ENCODE measurements around the gene PPM1D.
A peak's percentile ranks its signal among the peaks of the same experiment; 100 is the strongest.

PPM1D gene

DNA sequence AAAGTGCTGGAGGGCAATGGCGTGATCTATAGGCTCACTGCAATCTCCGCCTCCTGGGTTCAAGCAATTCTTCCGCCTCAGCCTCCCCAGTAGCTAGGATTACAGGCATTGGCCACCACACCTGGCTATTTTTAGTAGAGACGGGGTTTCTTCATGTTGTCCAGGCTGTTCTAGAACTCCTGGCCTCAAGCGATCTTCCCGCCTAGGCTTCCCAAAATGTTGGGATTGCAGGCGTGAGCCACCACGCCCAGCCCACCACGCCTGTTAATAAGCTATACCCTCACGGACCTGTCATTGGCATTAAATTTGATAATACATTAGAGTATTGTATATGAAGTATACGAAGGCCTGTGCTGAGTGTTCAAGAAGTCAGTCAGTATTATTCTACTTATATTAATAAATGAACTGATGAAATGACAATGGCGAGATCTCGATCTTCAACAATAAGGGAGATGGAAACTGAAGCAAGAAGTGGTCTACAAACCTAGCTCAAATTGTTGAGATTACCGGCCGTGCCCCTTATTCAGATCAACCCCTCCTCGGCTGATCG is 76.8 kb downstream of the PPM1D start:
- DNase-seq, result no peak

DNA sequence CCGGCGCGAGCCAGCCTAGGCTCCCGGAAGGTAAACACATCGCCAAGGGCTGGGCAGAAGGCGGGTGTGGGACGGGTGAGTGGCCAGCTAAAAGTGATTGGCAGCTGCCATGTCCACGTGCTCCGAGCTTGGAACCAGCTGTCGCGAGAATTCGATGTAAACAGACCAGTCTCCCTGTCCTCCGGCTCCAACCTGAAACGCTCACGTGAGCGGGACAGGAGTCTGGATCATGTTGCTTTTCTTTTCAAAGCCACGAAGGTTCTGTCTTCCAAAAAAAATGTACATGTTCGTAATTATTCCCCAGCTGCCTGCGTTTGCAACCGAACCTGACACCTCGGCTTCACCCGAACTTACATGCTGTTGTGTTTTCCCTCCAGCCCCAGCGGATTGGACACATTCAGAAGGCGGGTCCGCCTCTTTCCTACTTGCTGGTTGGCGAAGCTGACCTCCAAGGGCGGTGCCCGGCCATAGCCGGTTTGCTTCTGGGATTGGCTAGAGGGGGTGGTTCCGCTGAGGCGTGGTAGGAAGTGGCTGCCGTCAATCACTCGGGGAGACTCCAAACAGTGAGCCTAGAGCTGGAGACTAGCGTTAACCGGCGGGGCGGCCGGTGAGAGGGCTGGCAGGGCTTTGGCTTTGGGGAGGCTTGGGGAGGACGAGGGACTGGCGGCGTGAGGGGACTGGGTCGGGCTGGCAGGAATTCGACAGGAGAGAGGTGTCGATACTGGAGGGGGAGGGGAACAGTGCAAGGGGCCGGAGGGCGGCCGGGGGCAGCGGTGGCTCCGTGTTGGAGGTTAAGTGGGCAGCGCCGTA is 77.5 kb downstream of the PPM1D start, which contains the start of gene BCAS3:
Gene BCAS3, plus strand, starts transcription at position 544 of the 810 bp plus-strand sequence.
- DNase-seq, result peak; percentile 96

DNA sequence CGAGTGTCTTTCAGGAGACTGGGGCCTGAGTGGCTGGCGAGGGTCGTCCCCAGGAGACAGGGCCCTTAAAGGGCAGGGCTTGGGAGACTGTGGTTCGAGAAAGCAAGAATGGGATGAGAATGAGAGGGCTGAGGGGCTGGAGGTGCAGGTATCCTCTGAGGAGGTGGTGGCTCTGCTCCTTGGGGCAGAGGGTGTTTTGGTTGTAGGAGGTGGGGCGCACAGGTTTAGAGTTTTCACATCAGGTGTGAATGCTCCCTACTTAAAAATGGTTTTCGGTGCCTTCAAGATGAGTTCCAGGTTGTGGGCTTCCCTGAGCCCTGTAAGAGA is 78.1 kb downstream of the PPM1D start:
- no peak for DNase-seq

DNA sequence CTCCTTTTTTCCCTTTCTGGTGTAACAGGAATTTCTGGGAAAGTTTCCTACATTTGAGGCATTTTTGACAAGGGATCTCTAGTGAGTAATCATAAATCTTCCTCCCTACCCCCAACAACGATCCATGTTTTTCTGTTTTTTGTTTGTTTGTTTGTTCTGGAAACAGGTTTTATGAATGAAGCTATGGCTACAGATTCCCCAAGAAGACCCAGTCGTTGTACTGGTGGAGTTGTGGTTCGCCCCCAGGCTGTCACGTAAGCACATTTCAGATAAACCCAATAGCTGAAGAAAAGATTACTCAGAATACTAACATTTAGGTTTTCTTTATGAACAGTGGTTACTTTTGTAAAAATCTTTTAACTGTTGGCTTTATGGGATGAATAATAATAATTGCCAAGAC is 79.3 kb downstream of the PPM1D start:
- DNase-seq, result no peak

DNA sequence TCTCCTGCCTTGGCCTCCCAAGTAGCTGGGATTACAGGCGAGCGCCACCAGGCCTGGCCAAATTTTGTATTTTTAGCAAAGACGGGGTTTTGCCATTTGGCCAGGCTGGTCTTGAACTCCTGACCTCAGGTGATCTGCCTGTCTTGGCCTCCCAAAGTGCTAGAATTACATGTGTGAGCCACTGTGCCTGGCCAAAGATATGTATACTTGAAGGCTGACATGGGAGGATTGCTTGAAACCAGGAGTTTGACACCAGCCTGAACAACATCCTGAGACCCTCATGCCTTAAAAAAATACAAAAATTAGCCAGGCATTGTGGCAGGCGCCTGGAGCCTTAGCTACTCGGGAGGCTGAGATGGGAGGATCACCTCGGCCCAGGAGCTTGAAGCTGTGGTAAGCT is 80.8 kb downstream of the PPM1D start:
- no peak for DNase-seq

DNA sequence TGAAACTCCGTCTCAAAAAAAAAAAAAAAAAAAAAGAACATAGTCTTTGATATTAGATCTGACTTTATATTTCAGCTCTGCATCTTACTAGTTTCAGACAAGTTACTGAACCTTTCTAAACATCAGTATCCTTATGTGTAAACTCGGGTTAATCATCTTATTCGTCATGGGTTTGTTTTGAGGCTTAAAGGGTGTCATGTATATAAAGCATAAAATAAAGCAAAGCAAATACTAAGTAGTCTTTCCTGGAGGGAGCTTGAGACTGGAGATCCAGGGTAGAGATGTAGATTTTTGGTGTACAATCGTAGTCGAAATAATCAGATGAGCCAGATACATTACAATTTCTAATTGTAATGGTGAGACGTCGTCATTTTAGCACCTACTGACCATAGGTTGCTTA is 85.4 kb downstream of the PPM1D start:
- DNase-seq, result no peak

DNA sequence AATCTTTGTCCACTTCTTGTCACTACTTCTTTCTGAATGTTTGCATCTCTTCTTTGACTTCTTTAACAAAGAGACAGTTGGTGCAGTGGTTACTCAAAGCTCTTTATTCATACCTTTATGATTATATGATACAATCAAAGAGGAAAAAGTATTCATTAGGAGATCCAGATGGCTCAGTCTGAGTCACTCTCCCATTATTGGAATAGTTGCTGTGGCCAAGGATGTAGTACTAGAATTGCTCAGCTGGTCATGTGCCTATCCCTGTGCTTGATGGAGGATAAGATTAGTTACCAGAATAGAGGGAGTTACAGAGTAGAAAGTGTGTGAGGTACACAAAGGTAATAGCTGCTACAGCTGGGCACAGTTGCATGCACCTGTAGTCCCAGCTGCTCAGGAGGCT is 96.0 kb downstream of the PPM1D start:
- DNase-seq, result no peak

DNA sequence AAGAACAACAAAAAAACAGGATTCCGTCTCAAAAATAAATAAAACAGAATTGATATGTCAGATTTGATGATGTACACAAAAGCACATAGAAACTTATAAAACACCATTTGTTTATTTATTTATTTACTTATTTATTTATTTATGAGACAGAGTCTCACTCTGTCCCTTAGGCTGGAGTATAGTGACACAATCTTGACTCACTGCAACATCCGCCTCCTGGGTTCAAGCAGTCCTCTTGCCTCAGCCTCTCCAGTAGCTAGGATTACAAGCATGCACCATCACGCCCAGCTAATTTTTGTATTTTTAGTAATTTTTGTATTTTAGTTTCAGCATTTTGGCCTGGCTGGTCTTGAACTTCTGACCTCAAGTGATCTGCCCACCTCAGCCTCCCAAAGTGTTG is 99.1 kb downstream of the PPM1D start:
- no peak for DNase-seq

DNA sequence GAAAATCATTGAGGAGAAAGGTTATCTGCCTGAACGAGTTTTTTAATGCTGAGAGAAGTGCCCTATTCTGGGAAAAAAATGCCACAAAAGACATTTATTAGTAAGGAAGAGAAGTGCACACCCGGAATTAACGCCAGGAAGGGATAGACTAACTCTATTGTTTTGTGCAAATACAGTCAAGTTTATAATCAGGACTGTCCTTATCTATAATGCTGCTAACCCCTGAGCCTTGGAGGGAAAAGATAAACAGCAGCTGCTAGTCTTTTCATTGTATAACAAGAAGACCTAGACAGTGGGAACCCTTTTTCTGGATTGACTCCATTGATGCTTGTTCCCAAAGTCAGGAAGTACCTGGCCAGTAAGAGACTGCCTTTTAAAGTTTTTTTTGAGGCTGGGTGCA is 104.2 kb downstream of the PPM1D start:
- no peak for DNase-seq

DNA sequence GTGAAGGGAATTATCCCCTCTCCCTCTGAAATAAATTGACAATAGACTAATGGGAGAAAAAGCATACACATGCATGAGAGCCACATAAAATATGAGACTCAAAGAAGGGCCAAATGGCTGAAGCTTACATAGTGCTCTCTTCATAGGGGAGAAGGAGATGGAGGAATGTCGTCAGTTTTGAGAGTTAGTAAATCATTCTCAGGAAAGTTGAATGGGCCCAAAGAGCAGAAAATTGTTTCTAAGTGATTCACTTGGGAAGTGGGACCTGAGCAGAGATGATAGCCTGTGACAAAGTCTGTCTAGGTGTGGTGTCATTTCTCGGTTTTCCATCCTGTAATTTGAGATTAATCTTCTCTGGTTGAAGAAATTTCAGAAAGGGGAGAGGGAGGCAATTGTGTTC is 112.7 kb downstream of the PPM1D start:
- DNase-seq, result no peak

DNA sequence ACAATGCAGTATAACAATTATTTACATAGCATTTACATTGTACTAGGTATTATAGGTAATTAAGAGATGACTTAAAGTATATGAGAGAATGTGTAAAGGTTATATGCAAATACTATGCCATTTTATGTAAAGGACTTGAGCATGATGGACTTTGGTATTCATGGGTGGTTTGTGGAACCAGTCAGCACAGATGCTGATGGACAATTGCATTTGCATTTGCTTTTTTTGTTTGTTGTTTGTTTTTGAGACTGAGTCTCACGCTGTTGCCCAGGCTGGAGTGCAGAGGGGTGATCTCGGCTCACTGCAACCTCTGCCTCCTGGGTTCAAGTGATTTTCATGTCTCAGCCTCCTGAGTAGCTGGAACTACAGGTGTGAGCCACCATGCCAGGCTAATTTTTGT is 113.6 kb downstream of the PPM1D start:
- no peak for DNase-seq
